Tibial nerve (tissue), 4 donors: Measurements from ENCODE around the gene ATP6V1G3. TPM values are rescaled to one million over a fixed set of nuclear protein-coding genes. Genes with fewer than 3 reads are reported as not detected.
"Not testable (repeated sequence)": the region's sequence is repeated elsewhere in the genome, so short reads cannot be mapped to it uniquely, and the experiment has no call there.

Source experiments
- DNase-seq, 2 donors: peaks; one replicate each; pipeline ENCODE4 v3.0.0-alpha.2; 2019; ENCODE audit warnings: low spot score in 2 of 2
- H3K27ac ChIP-seq, 4 donors: fragments of 200-600 bp; sonication (generic) in 3 of 4; one replicate each; pipeline ENCODE4 v1.5.1; 2017 to 2019; ENCODE audit warnings: mild to moderate bottlenecking in 1 of 4
- H3K27me3 ChIP-seq, 2 donors: fragments of 200-600 bp; sonication (generic) in 1 of 2; one replicate each; pipeline versions ENCODE4 v1.5.1 to v1.6.0; 2017 to 2019
- H3K36me3 ChIP-seq, 3 donors: fragments of 200-600 bp; sonication (generic); one replicate each; pipeline ENCODE4 v1.5.1; 2018 to 2019
- H3K4me1 ChIP-seq, 4 donors: fragments of 200-600 bp; sonication (generic) in 3 of 4; one replicate each; pipeline ENCODE4 v1.5.1; 2017 to 2019
- H3K4me3 ChIP-seq, 4 donors: fragments of 200-600 bp; sonication (generic) in 3 of 4; one replicate each; pipeline ENCODE4 v1.5.1; 2017 to 2019; ENCODE audit warnings: mild to moderate bottlenecking in 1 of 4, moderate library complexity in 1 of 4
- H3K9me3 ChIP-seq, 4 donors: fragments of 200-600 bp; sonication (generic) in 3 of 4; one replicate each; pipeline ENCODE4 v1.5.1; 2017 to 2019
- CTCF ChIP-seq, 5 experiments: fragments of 200-600 bp in 3 of 5; fragments of 450-650 bp in 2 of 5; sonication (generic) in 3 of 5; IDR thresholded peaks; one replicate each; pipeline ENCODE4 v1.5.1; 2016 to 2019; ENCODE audit warnings: antibody characterized with exemption in 5 of 5, mild to moderate bottlenecking in 3 of 5, moderate library complexity in 2 of 5
- EP300 ChIP-seq, 2 donors: sonication (generic); formaldehyde crosslinking; IDR thresholded peaks; one replicate each; pipeline ENCODE4 v1.6.1; 2017; ENCODE audit warnings: antibody characterized with exemption in 2 of 2, mild to moderate bottlenecking in 1 of 2
- POLR2A ChIP-seq, 2 donors: fragments of 450-650 bp; IDR thresholded peaks; one replicate each; pipeline ENCODE4 v1.6.1; 2017; ENCODE audit warnings: antibody characterized with exemption in 2 of 2, mild to moderate bottlenecking in 2 of 2, moderate library complexity in 2 of 2
- WGBS, 2 donors: methylation state at CpG; one replicate each; pipeline ENCODE4 v1.1.5; 2018; 5-methylcytosine and 5-hydroxymethylcytosine counted together
- total RNA-seq, 4 donors: library from RNA; depleted of rRNA; stranded (reverse); fragments of >200 nt; gene quantifications; one replicate each; pipeline ENCODE4 v1.1.0, GENCODE V29; 2016

ATP6V1G3 gene
- total RNA-seq, 4 donors from 2014 or later, result not detected

- Histone ChIP-seq H3K4me1 (peaks cover 0 to 7% (median 0%) of the 10 kb centered on the region in 4 donors), H3K27me3 (no peaks in the 10 kb centered on the region), H3K9me3 (no peaks in the 10 kb centered on the region), H3K4me3 (no peak overlapping the region), H3K27ac (no peak overlapping the region), H3K36me3 (no peaks in the 10 kb centered on the region)
- TF ChIP-seq CTCF (IDR thresholded peaks at IDR 0.05) (no peak), EP300 (IDR thresholded peaks at IDR 0.05) (no peak), POLR2A (IDR thresholded peaks at IDR 0.05) (no peak)
- no peak for DNase-seq
- 61 to 69% methylated on average over 1 of the region's 1 CpG for WGBS, 2 donors
Measured at GRCh38 chr1:198528364-198528763, 12.1 kb downstream of the ATP6V1G3 start.

GRCh38 chr1:198524556-198524955 is 15.9 kb downstream of the ATP6V1G3 start:
- H3K27ac ChIP-seq, result no peak overlapping the region
- H3K4me1 ChIP-seq, result peaks cover 0 to 3% (median 0%) of the 10 kb centered on the region in 4 donors
- H3K36me3 ChIP-seq, result no peaks in the 10 kb centered on the region
- H3K9me3 ChIP-seq, result no peaks in the 10 kb centered on the region
- TF ChIP-seq EP300 (IDR thresholded peaks at IDR 0.05) (no peak), CTCF (IDR thresholded peaks at IDR 0.05) (no peak), POLR2A (IDR thresholded peaks at IDR 0.05) (no peak)
- DNase-seq, result no peak
- H3K4me3 ChIP-seq, result no peak overlapping the region
- H3K27me3 ChIP-seq, result no peaks in the 10 kb centered on the region
- 64 to 77% methylated on average over 2 of the region's 2 CpGs for WGBS, 2 donors

GRCh38 chr1:198524127-198524526 is 16.4 kb downstream of the ATP6V1G3 start:
- not testable (repeated sequence) for H3K9me3 ChIP-seq, H3K36me3 ChIP-seq, H3K27me3 ChIP-seq, H3K27ac ChIP-seq, DNase-seq, H3K4me1 ChIP-seq, H3K4me3 ChIP-seq
- WGBS, 2 donors, result 85 to 86% methylated on average over 10 of the region's 10 CpGs

GRCh38 chr1:198523182-198523950 is 17.1 kb downstream of the ATP6V1G3 start:
- Histone ChIP-seq H3K36me3 (no peaks in the 10 kb centered on the region), H3K9me3 (no peaks in the 10 kb centered on the region), H3K27ac (no peak overlapping the region), H3K27me3 (no peaks in the 10 kb centered on the region), H3K4me1 (no peaks in the 10 kb centered on the region), H3K4me3 (no peak overlapping the region)
- TF ChIP-seq POLR2A (IDR thresholded peaks at IDR 0.05), result no peak
- no peak for TF ChIP-seq CTCF (IDR thresholded peaks at IDR 0.05)
- TF ChIP-seq EP300 (IDR thresholded peaks at IDR 0.05), result no peak
- WGBS, 2 donors, result 73 to 79% methylated on average over 2 of the region's 2 CpGs
- DNase-seq, result no peak

- Histone ChIP-seq H3K36me3 (no peaks in the 10 kb centered on the region), H3K27ac (no peak overlapping the region), H3K4me1 (no peaks in the 10 kb centered on the region), H3K27me3 (no peaks in the 10 kb centered on the region), H3K4me3 (no peak overlapping the region), H3K9me3 (no peaks in the 10 kb centered on the region)
- DNase-seq, result no peak
- WGBS, 2 donors, result 74 to 79% methylated on average over 5 of the region's 5 CpGs
- TF ChIP-seq EP300 (IDR thresholded peaks at IDR 0.05) (no peak), POLR2A (IDR thresholded peaks at IDR 0.05) (no peak), CTCF (IDR thresholded peaks at IDR 0.05) (no peak)
Measured at GRCh38 chr1:198520524-198521254, 19.8 kb downstream of the ATP6V1G3 start.
